ENCODE measurements around the gene FAM53A. TPM values are rescaled to one million over a fixed set of nuclear protein-coding genes. Genes with fewer than 3 reads are reported as not detected.
A peak's percentile ranks its signal among the peaks of the same experiment; 100 is the strongest.

FAM53A gene
- total and polyA plus RNA-seq, 2 of the 13 experiments (the other 11 are each of a cell fraction or from before 2014, with no cell fraction given), result 0.48 to 1.1 TPM

DNA sequence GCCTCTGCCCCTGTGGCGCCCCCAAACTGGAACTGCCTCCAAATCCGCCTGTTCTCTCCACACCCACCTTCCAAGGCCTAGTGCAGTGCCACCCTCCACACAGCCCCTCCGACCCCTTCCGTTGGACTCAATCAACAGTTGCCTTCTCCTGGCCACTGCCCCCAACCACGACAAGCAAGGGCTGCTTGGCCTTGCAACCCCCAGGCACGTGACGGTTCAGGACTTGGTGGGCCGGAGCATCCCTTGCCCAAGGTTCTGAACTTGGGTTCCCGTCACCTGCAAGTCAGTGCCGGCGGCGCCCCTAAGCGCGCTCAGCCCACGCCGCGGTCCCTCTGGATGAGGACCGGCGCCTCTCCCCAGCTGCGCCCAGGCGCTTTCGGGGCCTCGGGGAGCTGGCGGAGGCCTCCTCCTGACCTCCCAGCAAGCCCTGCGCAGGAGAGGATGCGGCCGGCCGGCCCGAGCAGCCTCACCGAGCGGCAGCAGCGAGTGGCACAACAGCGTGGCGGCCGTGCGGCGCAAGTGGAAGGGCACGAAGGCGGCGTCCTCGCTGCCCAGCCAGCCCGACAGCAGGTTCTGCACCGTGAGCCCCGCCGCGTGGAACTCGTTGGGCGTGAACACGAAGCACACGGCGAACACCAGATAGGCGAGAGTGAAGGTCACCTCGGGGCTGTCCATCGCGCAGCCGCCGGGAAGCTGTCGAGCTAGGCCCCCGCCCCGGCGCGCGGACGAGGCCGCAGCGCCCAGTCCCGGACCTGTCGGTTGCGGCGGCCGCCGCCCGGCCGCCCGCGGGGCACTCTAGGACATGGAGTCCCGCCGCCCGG, 36.3 kb upstream of the FAM53A start (continued):
- no peak for TF ChIP-seq NPAS2 (CRISPR knock-in tag; IDR thresholded peaks at IDR 0.05; ENCODE audit: borderline replicate concordance)
- no peak for TF ChIP-seq PAWR (CRISPR knock-in tag; IDR thresholded peaks at IDR 0.05; ENCODE audit: borderline replicate concordance)
- TF ChIP-seq ZNF260 (CRISPR knock-in tag; IDR thresholded peaks at IDR 0.05; ENCODE audit: borderline replicate concordance, low read depth), result no peak
- TF ChIP-seq, protein P1, sequence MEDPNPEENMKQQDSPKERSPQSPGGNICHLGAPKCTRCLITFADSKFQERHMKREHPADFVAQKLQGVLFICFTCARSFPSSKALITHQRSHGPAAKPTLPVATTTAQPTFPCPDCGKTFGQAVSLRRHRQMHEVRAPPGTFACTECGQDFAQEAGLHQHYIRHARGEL (CRISPR knock-in tag; IDR thresholded peaks at IDR 0.05), result peak; percentile 68; the same call in 1 of the 2 replicates
- TF ChIP-seq PCBP1 (IDR thresholded peaks at IDR 0.05; ENCODE audit: borderline replicate concordance, low read depth, low read length), result no peak
- 0 out of 2 replicates have a peak, but pooled peaks have one; percentile 32 for TF ChIP-seq TP53 (CRISPR knock-in tag; conservative IDR thresholded peaks at IDR 0.05)
- TF ChIP-seq, protein P2, sequence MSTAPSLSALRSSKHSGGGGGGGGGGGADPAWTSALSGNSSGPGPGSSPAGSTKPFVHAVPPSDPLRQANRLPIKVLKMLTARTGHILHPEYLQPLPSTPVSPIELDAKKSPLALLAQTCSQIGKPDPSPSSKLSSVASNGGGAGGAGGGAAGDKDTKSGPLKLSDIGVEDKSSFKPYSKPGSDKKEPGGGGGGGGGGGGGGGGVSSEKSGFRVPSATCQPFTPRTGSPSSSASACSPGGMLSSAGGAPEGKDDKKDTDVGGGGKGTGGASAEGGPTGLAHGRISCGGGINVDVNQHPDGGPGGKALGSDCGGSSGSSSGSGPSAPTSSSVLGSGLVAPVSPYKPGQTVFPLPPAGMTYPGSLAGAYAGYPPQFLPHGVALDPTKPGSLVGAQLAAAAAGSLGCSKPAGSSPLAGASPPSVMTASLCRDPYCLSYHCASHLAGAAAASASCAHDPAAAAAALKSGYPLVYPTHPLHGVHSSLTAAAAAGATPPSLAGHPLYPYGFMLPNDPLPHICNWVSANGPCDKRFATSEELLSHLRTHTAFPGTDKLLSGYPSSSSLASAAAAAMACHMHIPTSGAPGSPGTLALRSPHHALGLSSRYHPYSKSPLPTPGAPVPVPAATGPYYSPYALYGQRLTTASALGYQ (CRISPR knock-in tag; IDR thresholded peaks at IDR 0.05), result no peak
- no peak for TF ChIP-seq CBX5 (CRISPR knock-in tag; IDR thresholded peaks at IDR 0.05; ENCODE audit: borderline replicate concordance)
- TF ChIP-seq HOXA7 (CRISPR knock-in tag; IDR thresholded peaks at IDR 0.05), result 0 out of 2 replicates have a peak, but pooled peaks have one; percentile 40
- TF ChIP-seq, protein P3, sequence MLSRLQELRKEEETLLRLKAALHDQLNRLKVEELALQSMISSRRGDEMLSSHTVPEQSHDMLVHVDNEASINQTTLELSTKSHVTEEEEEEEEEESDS (CRISPR knock-in tag; IDR thresholded peaks at IDR 0.05; ENCODE audit: borderline replicate concordance), result no peak
- TF ChIP-seq ZNF652 (CRISPR knock-in tag; IDR thresholded peaks at IDR 0.05; ENCODE audit: borderline replicate concordance, low read depth), result no peak
- TF ChIP-seq, protein P4, sequence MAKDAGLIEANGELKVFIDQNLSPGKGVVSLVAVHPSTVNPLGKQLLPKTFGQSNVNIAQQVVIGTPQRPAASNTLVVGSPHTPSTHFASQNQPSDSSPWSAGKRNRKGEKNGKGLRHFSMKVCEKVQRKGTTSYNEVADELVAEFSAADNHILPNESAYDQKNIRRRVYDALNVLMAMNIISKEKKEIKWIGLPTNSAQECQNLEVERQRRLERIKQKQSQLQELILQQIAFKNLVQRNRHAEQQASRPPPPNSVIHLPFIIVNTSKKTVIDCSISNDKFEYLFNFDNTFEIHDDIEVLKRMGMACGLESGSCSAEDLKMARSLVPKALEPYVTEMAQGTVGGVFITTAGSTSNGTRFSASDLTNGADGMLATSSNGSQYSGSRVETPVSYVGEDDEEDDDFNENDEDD (CRISPR knock-in tag; IDR thresholded peaks at IDR 0.05; ENCODE audit: borderline replicate concordance), result no peak
- TF ChIP-seq ZNF160 (CRISPR knock-in tag; IDR thresholded peaks at IDR 0.05), result 0 out of 2 replicates have a peak, but pooled peaks have one; percentile 57
- TF ChIP-seq, protein P5, sequence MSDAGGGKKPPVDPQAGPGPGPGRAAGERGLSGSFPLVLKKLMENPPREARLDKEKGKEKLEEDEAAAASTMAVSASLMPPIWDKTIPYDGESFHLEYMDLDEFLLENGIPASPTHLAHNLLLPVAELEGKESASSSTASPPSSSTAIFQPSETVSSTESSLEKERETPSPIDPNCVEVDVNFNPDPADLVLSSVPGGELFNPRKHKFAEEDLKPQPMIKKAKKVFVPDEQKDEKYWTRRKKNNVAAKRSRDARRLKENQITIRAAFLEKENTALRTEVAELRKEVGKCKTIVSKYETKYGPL (CRISPR knock-in tag; IDR thresholded peaks at IDR 0.05), result no peak
- TF ChIP-seq ZNF224 (CRISPR knock-in tag; IDR thresholded peaks at IDR 0.05), result no peak
- 0 out of 2 replicates have a peak, but pooled peaks have one; percentile 51 for TF ChIP-seq ZNF891 (CRISPR knock-in tag; IDR thresholded peaks at IDR 0.05)
- TF ChIP-seq ZNF550 (CRISPR knock-in tag; IDR thresholded peaks at IDR 0.05; ENCODE audit: borderline replicate concordance), result 0 out of 2 replicates have a peak, but pooled peaks have one; percentile 78
- TF ChIP-seq HES4 (CRISPR knock-in tag; IDR thresholded peaks at IDR 0.05; ENCODE audit: borderline replicate concordance), result no peak; the same call in 1 of the 2 replicates
- TF ChIP-seq, protein P6, sequence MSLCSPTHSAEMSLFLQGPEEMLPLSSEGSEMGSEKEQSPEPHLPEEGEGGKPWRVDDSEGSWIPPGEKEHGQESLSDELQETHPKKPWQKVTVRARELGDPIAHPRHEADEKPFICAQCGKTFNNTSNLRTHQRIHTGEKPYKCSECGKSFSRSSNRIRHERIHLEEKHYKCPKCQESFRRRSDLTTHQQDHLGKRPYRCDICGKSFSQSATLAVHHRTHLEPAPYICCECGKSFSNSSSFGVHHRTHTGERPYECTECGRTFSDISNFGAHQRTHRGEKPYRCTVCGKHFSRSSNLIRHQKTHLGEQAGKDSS (CRISPR knock-in tag; IDR thresholded peaks at IDR 0.05; ENCODE audit: borderline replicate concordance, low read depth), result no peak
- TF ChIP-seq ZNF264 (CRISPR knock-in tag; IDR thresholded peaks at IDR 0.05), result no peak
- TF ChIP-seq ATM (IDR thresholded peaks at IDR 0.05; ENCODE audit: borderline replicate concordance), result no peak
- TF ChIP-seq FLYWCH1 (CRISPR knock-in tag; IDR thresholded peaks at IDR 0.05), result no peak
- no peak for TF ChIP-seq GPN1 (CRISPR knock-in tag; IDR thresholded peaks at IDR 0.05; ENCODE audit: borderline replicate concordance)
- no peak for TF ChIP-seq NFIB (CRISPR knock-in tag; IDR thresholded peaks at IDR 0.05; ENCODE audit: borderline replicate concordance)

Data from HepG2 (cell line).